SK-N-SH treated with all-trans-retinoic acid at 6 μM for 48 hours (cell line): ENCODE data around the gene SLC43A3.

Source experiments
- ISL1 ChIP-seq: fragments of 250-450 bp; sonication (Bioruptor Pico); IDR thresholded peaks from 2 replicates; pipeline ENCODE4 v2.1.2; 2022; ENCODE audit warnings: mild to moderate bottlenecking, moderate library complexity
- TOX ChIP-seq: fragments of 250-450 bp; sonication (Bioruptor Pico); IDR thresholded peaks from 2 replicates; pipeline ENCODE4 v1.8.0; 2021; ENCODE audit warnings: mild to moderate bottlenecking, moderate library complexity, borderline replicate concordance
- ZNF565 ChIP-seq: fragments of 450-650 bp; formaldehyde crosslinking; conservative IDR thresholded peaks from 2 replicates; pipeline ENCODE4 v1.5.0; 2020; ENCODE audit warnings: low read depth, mild to moderate bottlenecking, moderate library complexity
- TF ChIP-seq, protein P1 (sequence below): fragments of 250-450 bp; sonication (Bioruptor Pico); IDR thresholded peaks from 2 replicates; pipeline ENCODE4 v1.8.0; 2020; ENCODE audit warnings: mild to moderate bottlenecking, moderate library complexity, borderline replicate concordance

DNA sequence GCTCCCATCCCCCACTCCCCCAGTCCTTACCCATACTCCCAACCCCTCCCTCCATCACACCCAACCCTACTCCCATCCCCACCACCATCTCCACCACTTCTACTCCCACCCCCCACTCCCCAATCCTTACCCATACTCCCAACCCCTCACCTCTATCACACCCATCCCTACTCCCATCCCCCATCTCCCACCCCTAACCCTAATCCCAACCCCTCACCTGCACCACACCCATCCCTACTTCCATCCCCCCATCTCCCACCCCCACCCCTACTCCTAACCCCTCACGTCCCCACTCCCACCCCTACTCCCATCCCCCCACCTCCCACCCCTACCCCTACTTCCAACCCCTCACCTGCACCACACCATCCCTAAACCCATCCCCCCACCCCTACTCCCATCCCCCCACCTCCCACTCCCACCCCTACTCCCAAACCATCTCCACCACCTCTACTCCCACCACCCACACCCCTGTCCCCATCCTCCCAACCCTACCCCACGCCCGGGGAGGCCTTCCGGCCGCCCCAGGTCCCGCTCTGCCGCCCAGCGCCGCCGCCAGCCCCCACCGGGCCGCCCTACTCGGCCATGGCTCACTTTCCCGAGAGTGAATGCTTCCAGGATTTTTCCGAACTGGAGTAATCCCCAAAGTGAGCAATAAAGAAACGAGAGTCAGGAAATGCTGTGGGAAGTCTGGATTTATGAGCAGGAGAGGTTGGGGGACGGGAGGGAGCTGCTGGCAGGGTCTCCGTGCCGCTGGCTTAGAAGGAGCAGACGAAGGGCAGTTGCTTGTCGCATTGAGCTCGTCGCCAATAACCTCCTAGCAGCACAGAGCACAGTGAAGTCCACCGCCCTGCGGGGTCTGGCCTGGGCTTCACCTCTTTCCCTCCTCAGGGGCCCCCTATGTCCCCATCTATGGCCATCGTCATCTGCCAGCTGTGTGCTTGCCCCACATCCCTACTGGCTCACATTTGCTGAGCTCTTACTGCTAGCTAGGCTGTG is 50.5 kb downstream of the SLC43A3 start:
- TF ChIP-seq ISL1 (CRISPR knock-in tag) (no peak), TOX (no peak), ZNF565 (CRISPR knock-in tag) (no peak)
- TF ChIP-seq, protein P1, sequence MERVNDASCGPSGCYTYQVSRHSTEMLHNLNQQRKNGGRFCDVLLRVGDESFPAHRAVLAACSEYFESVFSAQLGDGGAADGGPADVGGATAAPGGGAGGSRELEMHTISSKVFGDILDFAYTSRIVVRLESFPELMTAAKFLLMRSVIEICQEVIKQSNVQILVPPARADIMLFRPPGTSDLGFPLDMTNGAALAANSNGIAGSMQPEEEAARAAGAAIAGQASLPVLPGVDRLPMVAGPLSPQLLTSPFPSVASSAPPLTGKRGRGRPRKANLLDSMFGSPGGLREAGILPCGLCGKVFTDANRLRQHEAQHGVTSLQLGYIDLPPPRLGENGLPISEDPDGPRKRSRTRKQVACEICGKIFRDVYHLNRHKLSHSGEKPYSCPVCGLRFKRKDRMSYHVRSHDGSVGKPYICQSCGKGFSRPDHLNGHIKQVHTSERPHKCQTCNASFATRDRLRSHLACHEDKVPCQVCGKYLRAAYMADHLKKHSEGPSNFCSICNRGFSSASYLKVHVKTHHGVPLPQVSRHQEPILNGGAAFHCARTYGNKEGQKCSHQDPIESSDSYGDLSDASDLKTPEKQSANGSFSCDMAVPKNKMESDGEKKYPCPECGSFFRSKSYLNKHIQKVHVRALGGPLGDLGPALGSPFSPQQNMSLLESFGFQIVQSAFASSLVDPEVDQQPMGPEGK (CRISPR knock-in tag): no peak
